Body of pancreas (tissue), 4 donors: ENCODE results near the gene TGFB1.

ENCODE experiments used
- POLR2A ChIP-seq, 3 donors: fragments of 450-650 bp; IDR thresholded peaks; one replicate each; pipeline ENCODE4 v1.6.1; 2016; ENCODE audit warnings: antibody characterized with exemption in 3 of 3, mild to moderate bottlenecking in 2 of 3
- TF ChIP-seq, protein P1 (sequence below), 7 experiments: fragments of 450-650 bp in 4 of 7; fragments of 200-600 bp in 3 of 7; sonication (generic) in 3 of 7; IDR thresholded peaks; one replicate each; pipeline ENCODE4 v1.5.1; 2016 to 2019; ENCODE audit warnings: antibody characterized with exemption in 7 of 7

DNA sequence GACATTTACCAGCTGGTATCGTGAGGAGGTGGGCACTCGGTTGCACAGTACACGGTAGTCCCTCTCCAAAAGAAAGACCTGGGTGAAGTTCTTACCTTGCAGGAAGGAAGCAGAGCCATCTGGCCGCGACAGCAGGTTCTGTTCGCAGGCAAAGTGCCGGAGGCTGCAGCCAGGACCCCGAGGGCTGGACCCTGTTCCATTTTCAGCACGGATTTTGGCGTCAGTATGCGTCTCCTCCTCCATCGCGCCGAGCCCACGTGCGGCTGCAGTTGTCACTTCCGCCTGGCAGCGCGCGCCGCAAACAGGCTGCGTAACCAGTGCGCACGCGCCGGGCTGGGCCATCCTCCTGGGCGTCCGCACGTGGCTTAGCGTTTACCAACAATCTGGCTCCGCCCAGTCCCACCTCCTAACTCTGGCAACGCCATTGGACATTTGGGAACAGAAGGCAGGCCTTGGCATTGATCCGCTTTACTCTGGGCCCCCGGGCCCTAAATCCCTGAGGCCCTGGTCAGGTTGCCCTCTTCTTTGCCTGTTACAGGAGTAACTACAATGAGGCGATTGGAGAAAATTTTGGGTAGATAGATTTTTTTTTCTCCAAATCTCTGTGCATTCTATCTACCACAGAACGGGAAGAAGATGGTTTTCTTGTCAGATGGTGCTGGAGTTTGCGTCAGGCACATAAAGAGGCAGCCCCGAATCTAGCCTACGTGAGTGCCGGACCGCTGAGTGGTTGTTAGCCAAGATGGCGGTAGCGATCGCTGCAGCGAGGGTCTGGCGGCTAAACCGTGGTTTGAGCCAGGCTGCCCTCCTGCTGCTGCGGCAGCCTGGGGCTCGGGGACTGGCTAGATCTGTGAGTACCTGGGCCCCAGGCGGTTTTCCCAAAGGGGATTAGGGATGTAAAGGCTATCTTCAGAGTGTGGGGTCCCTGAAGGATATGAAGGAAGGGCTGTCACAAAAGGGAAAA, 43.6 kb upstream of the TGFB1 start, which contains the start of the genes BCKDHA and EXOSC5:
- TF ChIP-seq, protein P1, sequence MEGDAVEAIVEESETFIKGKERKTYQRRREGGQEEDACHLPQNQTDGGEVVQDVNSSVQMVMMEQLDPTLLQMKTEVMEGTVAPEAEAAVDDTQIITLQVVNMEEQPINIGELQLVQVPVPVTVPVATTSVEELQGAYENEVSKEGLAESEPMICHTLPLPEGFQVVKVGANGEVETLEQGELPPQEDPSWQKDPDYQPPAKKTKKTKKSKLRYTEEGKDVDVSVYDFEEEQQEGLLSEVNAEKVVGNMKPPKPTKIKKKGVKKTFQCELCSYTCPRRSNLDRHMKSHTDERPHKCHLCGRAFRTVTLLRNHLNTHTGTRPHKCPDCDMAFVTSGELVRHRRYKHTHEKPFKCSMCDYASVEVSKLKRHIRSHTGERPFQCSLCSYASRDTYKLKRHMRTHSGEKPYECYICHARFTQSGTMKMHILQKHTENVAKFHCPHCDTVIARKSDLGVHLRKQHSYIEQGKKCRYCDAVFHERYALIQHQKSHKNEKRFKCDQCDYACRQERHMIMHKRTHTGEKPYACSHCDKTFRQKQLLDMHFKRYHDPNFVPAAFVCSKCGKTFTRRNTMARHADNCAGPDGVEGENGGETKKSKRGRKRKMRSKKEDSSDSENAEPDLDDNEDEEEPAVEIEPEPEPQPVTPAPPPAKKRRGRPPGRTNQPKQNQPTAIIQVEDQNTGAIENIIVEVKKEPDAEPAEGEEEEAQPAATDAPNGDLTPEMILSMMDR (IDR thresholded peaks at IDR 0.05): no peak
- peak in 2 of 3 donors; percentile 57 to 61 for TF ChIP-seq POLR2A (IDR thresholded peaks at IDR 0.05)
